GM23338 (cell line): ENCODE results near the gene HSPBAP1. TPM values are rescaled to one million over a fixed set of nuclear protein-coding genes. Genes with fewer than 3 reads are reported as not detected.

Experiments
- ATAC-seq: fragments of 200-7000 bp; cut with Tn5 transposase; 3 replicates; pipeline ENCODE4 v1.9.1; 2020
- DNase-seq: peaks from one replicate; pipeline ENCODE4 v3.0.0-alpha.2; 2015; ENCODE audit warnings: low spot score
- H2AFZ ChIP-seq: fragments of 200-600 bp; sonication (generic); 2 replicates; pipeline ENCODE4 v1.8.0; 2016; ENCODE audit warnings: antibody characterized with exemption, mild to moderate bottlenecking, moderate library complexity
- H3F3A ChIP-seq: fragments of 200-600 bp; sonication (generic); replicated peaks from 2 replicates; pipeline ENCODE4 v1.8.0; 2017; ENCODE audit warnings: antibody characterized with exemption, mixed run types, low read depth
- H3K27ac ChIP-seq: fragments of 200-600 bp; sonication (generic); 2 replicates; pipeline ENCODE4 v1.6.1; 2016; ENCODE audit warnings: low read depth
- H3K27me3 ChIP-seq: fragments of 200-600 bp; sonication (generic); 2 replicates; pipeline ENCODE4 v1.8.0; 2016; ENCODE audit warnings: mild to moderate bottlenecking, mixed run types, moderate library complexity; ENCODE audit not compliant: insufficient read depth
- H3K36me3 ChIP-seq: fragments of 200-600 bp; sonication (generic); 2 replicates; pipeline ENCODE4 v1.8.0; 2016; ENCODE audit warnings: mild to moderate bottlenecking; ENCODE audit not compliant: insufficient read depth
- H3K4me1 ChIP-seq: fragments of 200-600 bp; sonication (generic); 2 replicates; pipeline ENCODE4 v1.8.0; 2016; ENCODE audit warnings: mild to moderate bottlenecking, moderate library complexity; ENCODE audit not compliant: insufficient read depth
- H3K4me2 ChIP-seq: fragments of 200-600 bp; sonication (generic); 2 replicates; pipeline ENCODE4 v1.7.1; 2017; ENCODE audit warnings: mixed run types
- H3K4me3 ChIP-seq: fragments of 200-600 bp; sonication (generic); 2 replicates; pipeline ENCODE4 v1.6.1; 2016; ENCODE audit warnings: mixed run types
- H3K79me2 ChIP-seq: fragments of 200-600 bp; sonication (generic); replicated peaks from 2 replicates; pipeline ENCODE4 v1.8.0; 2017; ENCODE audit warnings: mild to moderate bottlenecking; ENCODE audit not compliant: insufficient read depth
- H3K9me2 ChIP-seq: fragments of 200-600 bp; sonication (generic); 2 replicates; pipeline ENCODE4 v1.8.0; 2017; ENCODE audit not compliant: insufficient read depth
- H4K20me1 ChIP-seq: fragments of 200-600 bp; sonication (generic); replicated peaks from 2 replicates; pipeline ENCODE4 v1.8.0; 2017; ENCODE audit warnings: mild to moderate bottlenecking; ENCODE audit not compliant: insufficient read depth
- H3K27ac Mint-ChIP-seq: 2 replicates; pipeline ENCODE4 v1.8.0; 2020; ENCODE audit warnings: inconsistent platforms, mild to moderate bottlenecking, moderate library complexity, mixed read lengths
- H3K27me3 Mint-ChIP-seq: 3 replicates; pipeline ENCODE4 v1.8.0; 2022; ENCODE audit warnings: low read depth, mild to moderate bottlenecking, moderate library complexity, mixed read lengths, inconsistent platforms; ENCODE audit not compliant: insufficient read depth, poor library complexity
- H3K36me3 Mint-ChIP-seq: 3 replicates; pipeline ENCODE4 v1.8.0; 2021; ENCODE audit warnings: low read depth, mild to moderate bottlenecking, inconsistent platforms, moderate library complexity, mixed read lengths
- H3K4me1 Mint-ChIP-seq: 3 replicates; pipeline ENCODE4 v1.8.0; 2020; ENCODE audit warnings: mild to moderate bottlenecking, inconsistent platforms, mixed read lengths
- H3K4me3 Mint-ChIP-seq: 3 replicates; pipeline ENCODE4 v1.8.0; 2021; ENCODE audit warnings: moderate library complexity, mild to moderate bottlenecking, inconsistent platforms, mixed read lengths
- H3K9me3 Mint-ChIP-seq: 3 replicates; pipeline ENCODE4 v1.8.0; 2020; ENCODE audit warnings: moderate library complexity, mild to moderate bottlenecking, inconsistent platforms, mixed read lengths
- ETS1 ChIP-seq: IDR thresholded peaks from 2 replicates; pipeline ENCODE4 v1.6.1; 2016; ENCODE audit warnings: antibody characterized with exemption
- NANOG ChIP-seq: IDR thresholded peaks from 2 replicates; pipeline ENCODE4 v1.6.1; 2016; ENCODE audit warnings: antibody characterized with exemption, borderline replicate concordance
- POLR2AphosphoS5 ChIP-seq: IDR thresholded peaks from 2 replicates; pipeline ENCODE4 v1.6.1; 2016; ENCODE audit warnings: antibody characterized with exemption, low read depth
- REST ChIP-seq: IDR thresholded peaks from one replicate; pipeline ENCODE4 v1.6.1; 2018; ENCODE audit warnings: antibody characterized with exemption; ENCODE audit not compliant: unreplicated experiment
- STAT1 ChIP-seq: IDR thresholded peaks from one replicate; pipeline ENCODE4 v1.6.1; 2016; ENCODE audit warnings: antibody characterized with exemption; ENCODE audit not compliant: unreplicated experiment
- ZNF114 ChIP-seq: fragments of 250-450 bp; sonication (Bioruptor Pico); IDR thresholded peaks from 2 replicates; pipeline ENCODE4 v1.5.0; 2020; ENCODE audit warnings: mild to moderate bottlenecking, moderate library complexity
- ZNF331 ChIP-seq: fragments of 250-450 bp; sonication (Bioruptor Pico); IDR thresholded peaks from 2 replicates; pipeline ENCODE4 v1.5.0; 2020; ENCODE audit warnings: low read depth, mild to moderate bottlenecking, moderate library complexity
- polyA plus RNA-seq: library from polyadenylated mRNA; unstranded; fragments of >200 nt; fragmentation: Nextera tagmentation; extraction: Ambion mirVana; gene quantifications from 2 replicates; pipeline ENCODE4 v1.2.1, GENCODE V29; 2016
- total RNA-seq: library from RNA; depleted of rRNA; stranded (reverse); fragments of >200 nt; shearing (Covaris generic); gene quantifications from 2 replicates; pipeline ENCODE4 v1.2.3, GENCODE V29; 2014

HSPBAP1 gene
- total and polyA plus RNA-seq, 2 experiments from 2014 or later, result 8.0 to 11.7 TPM

GRCh38 chr3:122697952-122698620 lies 95.5 kb downstream of the HSPBAP1 start (continued):
- TF ChIP-seq REST (no peak), ZNF114 (CRISPR knock-in tag) (no peak)

- H3K27ac Mint-ChIP-seq, result no peak overlapping the region
- no peaks in the 10 kb centered on the region for H3K4me1 ChIP-seq
- H3K9me3 Mint-ChIP-seq, result no peaks in the 10 kb centered on the region
- H3K36me3 ChIP-seq, result no peaks in the 10 kb centered on the region; the same call in none of the 2 replicates
- no peaks in the 10 kb centered on the region for H3F3A ChIP-seq
- no peaks in the 10 kb centered on the region for H3K27me3 ChIP-seq
- H3K27me3 Mint-ChIP-seq, result no peaks in the 10 kb centered on the region
- ATAC-seq (no peak), DNase-seq (no peak)
- H3K4me1 Mint-ChIP-seq, result no peaks in the 10 kb centered on the region
- no peak overlapping the region for H3K27ac ChIP-seq
- no peaks in the 10 kb centered on the region for H4K20me1 ChIP-seq
- H3K4me3 Mint-ChIP-seq, result no peak overlapping the region
- no peaks in the 10 kb centered on the region for H3K79me2 ChIP-seq
- H3K4me3 ChIP-seq, result no peak overlapping the region
- peaks cover 2% of the 10 kb centered on the region; the same call in 1 of the 3 replicates for H3K36me3 Mint-ChIP-seq
- TF ChIP-seq POLR2AphosphoS5 (no peak), ETS1 (no peak), ZNF114 (CRISPR knock-in tag) (no peak), STAT1 (no peak), REST (no peak), NANOG (no peak), ZNF331 (CRISPR knock-in tag) (no peak)
- H3K9me2 ChIP-seq, result no peaks in the 10 kb centered on the region
- H2AFZ ChIP-seq, result no peak overlapping the region
- H3K4me2 ChIP-seq, result no peak overlapping the region
These were observed 97.6 kb downstream of the HSPBAP1 start for GRCh38 chr3:122695927-122696561.
